Activated effector memory CD4-positive, alpha-beta T cell treated with Interleukin-2 at 50 U/mL for 16 hours (primary cell): ENCODE measurements around the gene STK39.

Experiments
- DNase-seq: peaks from one replicate; pipeline ENCODE4 v3.0.0-alpha.2; 2020

STK39 gene

GRCh38 chr2:168182550-168183249 is 64.7 kb downstream of the STK39 start:
- DNase-seq = no peak

- no peak for DNase-seq
Observed at GRCh38 chr2:168181825-168182224, 65.6 kb downstream of the STK39 start.

GRCh38 chr2:168180914-168181313 is 66.5 kb downstream of the STK39 start:
- no peak for DNase-seq

GRCh38 chr2:168180483-168180882 is 66.9 kb downstream of the STK39 start:
- DNase-seq = no peak

GRCh38 chr2:168179592-168179991 is 67.8 kb downstream of the STK39 start:
- DNase-seq = no peak

- no peak for DNase-seq
Observed at GRCh38 chr2:168178520-168179324, 68.7 kb downstream of the STK39 start.

- DNase-seq = no peak
Observed at GRCh38 chr2:168176402-168176801, 71.0 kb downstream of the STK39 start.

- DNase-seq = no peak
Observed at GRCh38 chr2:168175469-168175868, 71.9 kb downstream of the STK39 start.

GRCh38 chr2:168174756-168175155 is 72.6 kb downstream of the STK39 start:
- DNase-seq = no peak

GRCh38 chr2:168172071-168172470 is 75.3 kb downstream of the STK39 start:
- DNase-seq = no peak

GRCh38 chr2:168171059-168171762 is 76.2 kb downstream of the STK39 start:
- no peak for DNase-seq

- DNase-seq = no peak
Observed at GRCh38 chr2:168169097-168169745, 78.2 kb downstream of the STK39 start.

GRCh38 chr2:168167511-168168263 is 79.7 kb downstream of the STK39 start:
- DNase-seq = no peak

- DNase-seq = no peak
Observed at GRCh38 chr2:168166902-168167510, 80.4 kb downstream of the STK39 start.

- DNase-seq = no peak
Observed at GRCh38 chr2:168165985-168166901, 81.2 kb downstream of the STK39 start.

GRCh38 chr2:168165397-168165796 is 82.0 kb downstream of the STK39 start:
- no peak for DNase-seq

- DNase-seq = no peak
Observed at GRCh38 chr2:168160897-168161296, 86.5 kb downstream of the STK39 start.

- no peak for DNase-seq
Observed at GRCh38 chr2:168159754-168160585, 87.4 kb downstream of the STK39 start.

- DNase-seq = no peak
Observed at GRCh38 chr2:168158586-168158985, 88.8 kb downstream of the STK39 start.

- no peak for DNase-seq
Observed at GRCh38 chr2:168157926-168158325, 89.5 kb downstream of the STK39 start.
